T1000 (cell line): ENCODE results near the gene ARGLU1.
A peak's percentile ranks its signal among the peaks of the same experiment; 100 is the strongest.
"Not testable (repeated sequence)": the region's sequence is repeated elsewhere in the genome, so short reads cannot be mapped to it uniquely, and the experiment has no call there.

Experiments
- DNase-seq: peaks from one replicate; lab custom pipeline; 2025; ENCODE audit warnings: mixed read lengths; lab: John Stamatoyannopoulos, UW

The ARGLU1 gene

GRCh38 chr13:106567474-106568298 lies at the start of gene ARGLU1:
TSS of gene ARGLU1 (minus strand) at chr13:106568137. CDS start at chr13:106567919, 218 bp downstream.
- peak; percentile 74 for DNase-seq

- DNase-seq: no peak
These were observed 49.6 kb upstream of the ARGLU1 start for GRCh38 chr13:106617561-106617960.

- no peak for DNase-seq
These were observed 48.8 kb upstream of the ARGLU1 start for GRCh38 chr13:106616729-106617128.

- DNase-seq: no peak
These were observed 46.9 kb upstream of the ARGLU1 start for GRCh38 chr13:106614874-106615273.

GRCh38 chr13:106612688-106613087 lies 44.8 kb upstream of the ARGLU1 start:
- no peak for DNase-seq

GRCh38 chr13:106610486-106610885 lies 42.5 kb upstream of the ARGLU1 start:
- DNase-seq: no peak

GRCh38 chr13:106609116-106609515 lies 41.2 kb upstream of the ARGLU1 start:
- no peak for DNase-seq

GRCh38 chr13:106603546-106603945 lies 35.6 kb upstream of the ARGLU1 start:
- no peak for DNase-seq

- no peak for DNase-seq
These were observed 34.2 kb upstream of the ARGLU1 start for GRCh38 chr13:106602178-106602577.

- DNase-seq: no peak
These were observed 33.6 kb upstream of the ARGLU1 start for GRCh38 chr13:106601489-106601888.

GRCh38 chr13:106600798-106601135 lies 32.8 kb upstream of the ARGLU1 start:
- not testable (repeated sequence) for DNase-seq

GRCh38 chr13:106599875-106600797 lies 32.2 kb upstream of the ARGLU1 start:
- DNase-seq: no peak

GRCh38 chr13:106597749-106598395 lies 29.9 kb upstream of the ARGLU1 start:
- DNase-seq: no peak

- DNase-seq: no peak
These were observed 29.2 kb upstream of the ARGLU1 start for GRCh38 chr13:106597186-106597585.

GRCh38 chr13:106596275-106596937 lies 28.5 kb upstream of the ARGLU1 start:
- no peak for DNase-seq

- DNase-seq: no peak
These were observed 27.7 kb upstream of the ARGLU1 start for GRCh38 chr13:106595625-106596024.

- DNase-seq: no peak
These were observed 27.0 kb upstream of the ARGLU1 start for GRCh38 chr13:106594980-106595379.

GRCh38 chr13:106593132-106593531 lies 25.2 kb upstream of the ARGLU1 start:
- no peak for DNase-seq

- DNase-seq: no peak
These were observed 23.4 kb upstream of the ARGLU1 start for GRCh38 chr13:106591299-106591698.

GRCh38 chr13:106589716-106590115 lies 21.8 kb upstream of the ARGLU1 start:
- no peak for DNase-seq

GRCh38 chr13:106588367-106588766 lies 20.4 kb upstream of the ARGLU1 start:
- no peak for DNase-seq

GRCh38 chr13:106587787-106588186 lies 19.9 kb upstream of the ARGLU1 start:
- no peak for DNase-seq
